ENCODE results near the gene ARHGAP45. TPM values are rescaled to one million over a fixed set of nuclear protein-coding genes. Genes with fewer than 3 reads are reported as not detected.

Gene ARHGAP45
- total RNA-seq, 1 donor from 2014 or later = 0.57 TPM

DNA sequence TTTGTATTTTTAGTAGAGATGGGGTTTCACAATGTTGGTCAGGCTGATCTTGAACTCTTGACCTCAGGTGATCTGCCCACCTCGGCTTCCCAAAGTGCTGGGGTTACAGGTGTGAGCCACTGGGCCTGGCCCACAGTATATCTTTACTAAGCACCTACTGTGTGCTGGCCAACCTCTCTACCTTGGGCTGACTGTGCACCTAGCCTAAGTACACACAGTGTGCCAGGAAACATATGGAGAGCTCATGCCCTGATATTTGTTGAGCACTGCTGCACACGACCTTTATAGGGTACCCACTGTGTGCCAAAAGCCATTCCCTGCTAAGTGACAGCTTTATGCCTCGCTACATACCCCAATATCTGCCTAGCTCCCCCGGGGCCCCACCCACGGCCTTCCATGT is 6.3 kb upstream of the ARHGAP45 start:
- no peaks in the 10 kb centered on the region for H3K27me3 Mint-ChIP-seq (ENCODE audit: low read depth)
- no peak overlapping the region for H3K27ac Mint-ChIP-seq (ENCODE audit: unreplicated experiment)
- no peaks in the 10 kb centered on the region for H3K9me3 Mint-ChIP-seq (ENCODE audit: low read depth)
- H3K4me1 Mint-ChIP-seq (ENCODE audit: low read depth) = peaks cover 3% of the 10 kb centered on the region
- no peak for DNase-seq (ENCODE audit: low spot score)
- TF ChIP-seq, protein P1, sequence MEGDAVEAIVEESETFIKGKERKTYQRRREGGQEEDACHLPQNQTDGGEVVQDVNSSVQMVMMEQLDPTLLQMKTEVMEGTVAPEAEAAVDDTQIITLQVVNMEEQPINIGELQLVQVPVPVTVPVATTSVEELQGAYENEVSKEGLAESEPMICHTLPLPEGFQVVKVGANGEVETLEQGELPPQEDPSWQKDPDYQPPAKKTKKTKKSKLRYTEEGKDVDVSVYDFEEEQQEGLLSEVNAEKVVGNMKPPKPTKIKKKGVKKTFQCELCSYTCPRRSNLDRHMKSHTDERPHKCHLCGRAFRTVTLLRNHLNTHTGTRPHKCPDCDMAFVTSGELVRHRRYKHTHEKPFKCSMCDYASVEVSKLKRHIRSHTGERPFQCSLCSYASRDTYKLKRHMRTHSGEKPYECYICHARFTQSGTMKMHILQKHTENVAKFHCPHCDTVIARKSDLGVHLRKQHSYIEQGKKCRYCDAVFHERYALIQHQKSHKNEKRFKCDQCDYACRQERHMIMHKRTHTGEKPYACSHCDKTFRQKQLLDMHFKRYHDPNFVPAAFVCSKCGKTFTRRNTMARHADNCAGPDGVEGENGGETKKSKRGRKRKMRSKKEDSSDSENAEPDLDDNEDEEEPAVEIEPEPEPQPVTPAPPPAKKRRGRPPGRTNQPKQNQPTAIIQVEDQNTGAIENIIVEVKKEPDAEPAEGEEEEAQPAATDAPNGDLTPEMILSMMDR (IDR thresholded peaks at IDR 0.05) = no peak
- H3K36me3 Mint-ChIP-seq (ENCODE audit: low read depth) = no peaks in the 10 kb centered on the region
- no peak overlapping the region for H3K4me3 Mint-ChIP-seq (ENCODE audit: unreplicated experiment)

DNA sequence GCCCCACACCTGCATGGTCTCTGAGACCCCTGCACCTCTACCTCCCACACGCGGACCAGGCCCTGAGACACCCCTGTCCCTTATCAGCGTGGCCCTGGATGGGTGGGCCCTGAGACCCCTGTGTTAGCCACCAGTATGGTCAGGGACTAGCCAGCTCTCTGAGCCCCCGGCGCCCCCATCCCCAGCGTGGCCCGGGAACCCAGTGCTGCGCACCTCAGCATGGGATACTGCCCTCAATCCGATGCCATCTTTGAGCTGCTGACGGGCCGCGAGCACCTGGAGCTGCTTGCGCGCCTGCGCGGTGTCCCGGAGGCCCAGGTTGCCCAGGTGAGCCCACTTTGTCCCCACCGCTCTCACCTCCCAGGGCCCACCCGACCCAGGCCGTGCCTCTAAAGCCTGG is 5.0 kb upstream of the ARHGAP45 start:
- TF ChIP-seq, protein P1 (IDR thresholded peaks at IDR 0.05) = no peak
- Mint-ChIP-seq H3K4me1 (ENCODE audit: low read depth) (peaks cover 3% of the 10 kb centered on the region), H3K36me3 (ENCODE audit: low read depth) (no peaks in the 10 kb centered on the region), H3K27ac (ENCODE audit: unreplicated experiment) (no peak overlapping the region), H3K27me3 (ENCODE audit: low read depth) (peaks cover 2% of the 10 kb centered on the region), H3K9me3 (ENCODE audit: low read depth) (no peaks in the 10 kb centered on the region), H3K4me3 (ENCODE audit: unreplicated experiment) (no peak overlapping the region)
- DNase-seq (ENCODE audit: low spot score) = no peak

DNA sequence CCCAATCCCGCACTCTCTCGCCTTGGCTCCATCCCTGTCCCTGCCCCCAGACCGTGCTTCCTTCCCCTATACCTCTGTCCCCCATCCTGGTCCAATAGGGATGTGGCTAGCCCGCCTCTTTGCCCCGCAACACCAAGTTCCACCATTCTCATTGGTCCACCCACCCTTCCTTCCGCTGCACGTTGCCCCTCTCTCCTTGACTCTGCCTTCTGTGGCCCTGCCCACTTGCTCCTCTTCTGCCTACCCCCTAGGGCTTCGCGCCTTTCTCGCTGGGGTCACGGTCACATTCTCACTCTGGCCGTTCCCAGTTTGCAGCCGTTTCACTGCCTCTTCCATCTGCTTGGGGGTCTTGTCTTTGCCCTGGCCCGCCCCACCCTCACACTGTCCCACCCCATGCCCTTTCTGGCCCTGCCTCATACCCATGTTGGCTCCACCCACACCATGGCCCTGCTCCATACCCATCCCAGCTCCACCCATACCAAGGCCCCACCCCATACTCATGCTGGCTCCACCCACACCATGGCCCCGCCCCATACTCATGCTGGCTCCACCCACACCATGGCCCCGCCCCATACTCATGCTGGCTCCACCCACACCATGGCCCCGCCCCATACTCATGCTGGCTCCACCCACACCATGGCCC is 4.5 kb upstream of the ARHGAP45 start:
- H3K9me3 Mint-ChIP-seq (ENCODE audit: low read depth) = no peaks in the 10 kb centered on the region
- peaks cover 2% of the 10 kb centered on the region for H3K27me3 Mint-ChIP-seq (ENCODE audit: low read depth)
- TF ChIP-seq, protein P1 (IDR thresholded peaks at IDR 0.05) = no peak
- no peak for DNase-seq (ENCODE audit: low spot score)
- H3K4me1 Mint-ChIP-seq (ENCODE audit: low read depth) = peaks cover 3% of the 10 kb centered on the region
- H3K4me3 Mint-ChIP-seq (ENCODE audit: unreplicated experiment) = no peak overlapping the region
- no peak overlapping the region for H3K27ac Mint-ChIP-seq (ENCODE audit: unreplicated experiment)
- no peaks in the 10 kb centered on the region for H3K36me3 Mint-ChIP-seq (ENCODE audit: low read depth)

DNA sequence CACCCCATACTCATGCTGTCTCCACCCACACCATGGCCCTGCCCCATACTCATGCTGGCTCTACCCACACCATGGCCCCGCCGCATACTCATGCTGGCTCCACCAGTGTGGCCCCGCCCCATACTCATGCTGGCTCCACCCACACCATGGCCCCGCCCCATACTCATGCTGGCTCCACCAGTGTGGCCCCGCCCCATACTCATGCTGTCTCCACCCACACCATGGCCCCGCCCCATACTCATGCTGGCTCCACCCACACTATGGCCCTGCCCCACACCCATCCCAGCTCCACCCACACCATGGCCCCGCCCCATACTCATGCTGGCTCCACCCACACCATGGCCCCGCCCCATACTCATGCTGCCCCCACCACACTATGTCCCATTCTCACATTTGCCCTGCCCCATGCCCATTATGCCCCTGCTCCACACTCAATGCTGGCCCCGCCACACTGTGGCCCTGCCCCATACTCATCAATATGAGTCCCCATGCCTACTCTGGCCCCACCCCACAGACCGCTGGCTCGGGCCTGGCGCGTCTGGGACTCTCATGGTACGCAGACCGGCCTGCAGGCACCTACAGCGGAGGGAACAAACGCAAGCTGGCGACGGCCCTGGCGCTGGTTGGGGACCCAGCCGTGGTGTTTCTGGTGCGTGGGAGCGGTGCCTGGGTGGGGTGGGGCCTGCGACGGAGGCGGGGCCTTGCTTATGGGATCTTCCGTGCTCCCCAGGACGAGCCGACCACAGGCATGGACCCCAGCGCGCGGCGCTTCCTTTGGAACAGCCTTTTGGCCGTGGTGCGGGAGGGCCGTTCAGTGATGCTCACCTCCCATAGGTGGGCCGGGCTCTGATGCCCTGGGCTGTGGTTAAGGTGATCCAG is 3.7 kb upstream of the ARHGAP45 start:
- Mint-ChIP-seq H3K36me3 (ENCODE audit: low read depth) (no peaks in the 10 kb centered on the region), H3K27me3 (ENCODE audit: low read depth) (peaks cover 4% of the 10 kb centered on the region), H3K27ac (ENCODE audit: unreplicated experiment) (no peak overlapping the region), H3K9me3 (ENCODE audit: low read depth) (no peaks in the 10 kb centered on the region), H3K4me1 (ENCODE audit: low read depth) (peaks cover 3% of the 10 kb centered on the region), H3K4me3 (ENCODE audit: unreplicated experiment) (no peak overlapping the region)
- TF ChIP-seq, protein P1 (IDR thresholded peaks at IDR 0.05) = no peak
- peak; percentile 90 for DNase-seq (ENCODE audit: low spot score)

DNA sequence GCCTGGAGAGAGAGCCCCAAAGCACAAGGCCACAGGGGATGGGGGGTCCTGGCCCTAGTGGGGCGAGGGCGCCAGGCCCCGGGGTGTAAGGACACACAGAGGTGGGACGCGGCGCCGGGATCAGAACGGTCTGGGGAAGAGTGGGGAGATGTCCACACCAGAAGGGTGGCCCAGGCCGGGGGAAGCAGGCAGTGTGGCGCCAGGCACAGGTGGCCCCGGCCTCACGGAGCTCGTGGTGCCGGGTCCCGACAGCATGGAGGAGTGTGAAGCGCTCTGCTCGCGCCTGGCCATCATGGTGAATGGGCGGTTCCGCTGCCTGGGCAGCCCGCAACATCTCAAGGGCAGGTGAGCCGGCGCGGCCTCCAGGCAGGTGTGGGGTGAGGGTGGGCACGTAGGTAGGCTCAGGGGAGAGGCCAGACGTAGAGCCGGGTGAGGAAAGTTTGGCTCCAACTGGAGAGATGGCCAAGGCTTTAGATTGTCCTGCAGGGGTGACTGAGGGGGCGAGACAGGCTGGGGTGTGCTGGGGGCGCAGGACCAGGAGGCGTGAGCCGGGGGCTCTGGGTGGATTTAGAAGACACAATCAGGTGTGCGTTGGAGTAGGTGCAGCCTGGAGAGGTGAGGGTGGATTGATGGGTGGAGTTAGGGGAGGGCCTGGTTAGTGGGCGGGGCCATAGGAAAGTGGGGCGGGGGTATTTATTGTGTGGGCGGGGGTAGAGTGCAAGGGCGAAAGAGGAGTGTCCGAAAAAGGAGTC is 2.9 kb upstream of the ARHGAP45 start:
- no peak overlapping the region for H3K4me3 Mint-ChIP-seq (ENCODE audit: unreplicated experiment)
- TF ChIP-seq, protein P1 (IDR thresholded peaks at IDR 0.05) = no peak
- H3K27me3 Mint-ChIP-seq (ENCODE audit: low read depth) = peaks cover 10% of the 10 kb centered on the region
- no peaks in the 10 kb centered on the region for H3K36me3 Mint-ChIP-seq (ENCODE audit: low read depth)
- no peak overlapping the region for H3K27ac Mint-ChIP-seq (ENCODE audit: unreplicated experiment)
- H3K9me3 Mint-ChIP-seq (ENCODE audit: low read depth) = no peaks in the 10 kb centered on the region
- no peak for DNase-seq (ENCODE audit: low spot score)
- H3K4me1 Mint-ChIP-seq (ENCODE audit: low read depth) = peaks cover 3% of the 10 kb centered on the region

Measured in chondrocyte (in vitro differentiated cells).